ENCODE data around the gene DPYD.

DNA sequence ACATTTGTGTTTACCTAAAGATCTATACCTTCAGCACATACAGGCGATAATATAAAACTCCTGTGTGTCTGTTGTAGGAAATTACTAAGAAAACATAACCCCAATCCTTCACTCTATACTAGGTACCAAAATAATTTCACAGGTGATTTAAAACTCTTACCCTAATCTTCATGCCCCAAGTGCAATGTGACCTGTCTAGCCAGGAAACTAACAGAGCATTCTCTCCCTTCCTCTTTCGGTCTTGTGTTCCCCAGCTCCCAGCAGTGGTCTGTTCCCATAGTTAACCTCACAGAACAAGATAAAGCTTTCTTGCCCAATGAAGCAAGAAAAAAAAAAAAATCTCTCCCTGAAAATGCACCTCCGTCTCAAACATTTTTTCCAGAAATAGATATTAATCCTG, 493.5 kb downstream of the DPYD start:
- TF ChIP-seq ZNF212 (CRISPR knock-in tag; IDR thresholded peaks at IDR 0.05) (no peak), SETDB1 (IDR thresholded peaks at IDR 0.05; ENCODE audit: low read length) (no peak), RAD21 (CRISPR knock-in tag; conservative IDR thresholded peaks at IDR 0.05 in 1 of 2, IDR thresholded peaks at IDR 0.05 in 1 of 2) (no peak), KLF6 (CRISPR knock-in tag; IDR thresholded peaks at IDR 0.05; ENCODE audit: borderline replicate concordance) (no peak), RBM15 (IDR thresholded peaks at IDR 0.05; ENCODE audit: insufficient read depth, low read length) (no peak), ZNF830 (CRISPR knock-in tag; IDR thresholded peaks at IDR 0.05) (no peak), POLR2A (conservative IDR thresholded peaks at IDR 0.05) (no peak), CTCF (IDR thresholded peaks at IDR 0.05 in 2 of 3, conservative IDR thresholded peaks at IDR 0.05 in 1 of 3; ENCODE audit: insufficient read depth in 2 of 3, low read depth in 1 of 3, low read length in 3 of 3) (no peak), MYNN (IDR thresholded peaks at IDR 0.05) (no peak), MYNN (CRISPR knock-in tag; IDR thresholded peaks at IDR 0.05) (no peak), HNRNPUL1 (IDR thresholded peaks at IDR 0.05; ENCODE audit: low read length) (no peak)
- TF ChIP-seq, protein P1, sequence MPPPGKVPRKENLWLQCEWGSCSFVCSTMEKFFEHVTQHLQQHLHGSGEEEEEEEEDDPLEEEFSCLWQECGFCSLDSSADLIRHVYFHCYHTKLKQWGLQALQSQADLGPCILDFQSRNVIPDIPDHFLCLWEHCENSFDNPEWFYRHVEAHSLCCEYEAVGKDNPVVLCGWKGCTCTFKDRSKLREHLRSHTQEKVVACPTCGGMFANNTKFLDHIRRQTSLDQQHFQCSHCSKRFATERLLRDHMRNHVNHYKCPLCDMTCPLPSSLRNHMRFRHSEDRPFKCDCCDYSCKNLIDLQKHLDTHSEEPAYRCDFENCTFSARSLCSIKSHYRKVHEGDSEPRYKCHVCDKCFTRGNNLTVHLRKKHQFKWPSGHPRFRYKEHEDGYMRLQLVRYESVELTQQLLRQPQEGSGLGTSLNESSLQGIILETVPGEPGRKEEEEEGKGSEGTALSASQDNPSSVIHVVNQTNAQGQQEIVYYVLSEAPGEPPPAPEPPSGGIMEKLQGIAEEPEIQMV (tag; conservative IDR thresholded peaks at IDR 0.05; ENCODE audit: low read depth): no peak
